Stimulated activated CD4-positive, alpha-beta T cell treated with anti-CD3 and anti-CD28 coated beads, Interleukin-1b, Interleukin-23, amount 100 ng/mL, for 4 hours (primary cell): ENCODE measurements around the gene IL1RN.

ENCODE experiments used
- DNase-seq, 2 donors: peaks; one replicate each; pipeline ENCODE4 v3.0.0-alpha.2; 2020; ENCODE audit warnings: low read depth in 2 of 2

Gene IL1RN

GRCh38 chr2:113156278-113157117 is 29.1 kb downstream of the IL1RN start:
- DNase-seq, result no peak

GRCh38 chr2:113157118-113157896 is 29.9 kb downstream of the IL1RN start:
- no peak for DNase-seq

GRCh38 chr2:113157897-113158753 is 30.7 kb downstream of the IL1RN start:
- no peak for DNase-seq

- DNase-seq, result no peak
These were observed 31.6 kb downstream of the IL1RN start for GRCh38 chr2:113158884-113159553.

- no peak for DNase-seq
These were observed 32.9 kb downstream of the IL1RN start for GRCh38 chr2:113160248-113160647.

GRCh38 chr2:113160962-113161361 is 33.6 kb downstream of the IL1RN start:
- no peak for DNase-seq

GRCh38 chr2:113162173-113162572 is 34.8 kb downstream of the IL1RN start:
- no peak for DNase-seq

GRCh38 chr2:113162869-113163268 is 35.5 kb downstream of the IL1RN start:
- DNase-seq, result no peak

- DNase-seq, result no peak
These were observed 37.0 kb downstream of the IL1RN start for GRCh38 chr2:113164215-113164929.

- no peak for DNase-seq
These were observed 37.7 kb downstream of the IL1RN start for GRCh38 chr2:113164930-113165585.

GRCh38 chr2:113166187-113166645 is 38.8 kb downstream of the IL1RN start:
- no peak for DNase-seq

GRCh38 chr2:113167115-113167932 is 39.9 kb downstream of the IL1RN start:
- no peak for DNase-seq

- DNase-seq, result no peak
These were observed 40.6 kb downstream of the IL1RN start for GRCh38 chr2:113167962-113168340.

GRCh38 chr2:113169002-113169530 is 41.7 kb downstream of the IL1RN start:
- no peak for DNase-seq

- no peak for DNase-seq
These were observed 42.2 kb downstream of the IL1RN start for GRCh38 chr2:113169586-113169985.

- DNase-seq, result no peak
These were observed 44.1 kb downstream of the IL1RN start for GRCh38 chr2:113171334-113172075.

GRCh38 chr2:113172721-113173541 is 45.5 kb downstream of the IL1RN start:
- no peak for DNase-seq
